Activated naive CD4-positive, alpha-beta T cell treated with anti-CD3 and anti-CD28 coated beads, Interleukin-2, amount 10 ng/mL, durations not matched to agents 7 days and 5 days (primary cell): ENCODE results near the gene VWF.

Experiments
- CTCF ChIA-PET: fragments of 350-600 bp; sonication (Branson Sonifier 250); formaldehyde crosslinking; loops from one replicate; lab custom pipeline; 2021; ENCODE audit warnings: antibody characterized with exemption; lab: Charles Lee
- DNase-seq: peaks from one replicate; pipeline ENCODE4 v3.0.0-alpha.2; 2020
- H3K27ac Mint-ChIP-seq: one replicate; pipeline ENCODE4 v1.8.0; 2021; ENCODE audit warnings: mild to moderate bottlenecking, moderate library complexity, mixed read lengths
- H3K27me3 Mint-ChIP-seq: one replicate; pipeline ENCODE4 v1.8.0; 2021; ENCODE audit warnings: mild to moderate bottlenecking, mixed read lengths
- H3K36me3 Mint-ChIP-seq: one replicate; pipeline ENCODE4 v1.8.0; 2021; ENCODE audit warnings: mixed read lengths
- H3K4me1 Mint-ChIP-seq: one replicate; pipeline ENCODE4 v1.8.0; 2021; ENCODE audit warnings: mixed read lengths
- H3K4me3 Mint-ChIP-seq: one replicate; pipeline ENCODE4 v1.8.0; 2021; ENCODE audit warnings: mild to moderate bottlenecking, moderate library complexity, mixed read lengths
- H3K9me3 Mint-ChIP-seq: one replicate; pipeline ENCODE4 v1.8.0; 2021; ENCODE audit warnings: mixed read lengths

VWF gene

GRCh38 chr12:6059221-6059620, 65.2 kb downstream of the VWF start:
- Mint-ChIP-seq H3K36me3 (no peaks in the 10 kb centered on the region), H3K9me3 (no peaks in the 10 kb centered on the region), H3K27me3 (peaks cover 55% of the 10 kb centered on the region), H3K4me1 (no peaks in the 10 kb centered on the region), H3K4me3 (no peak overlapping the region), H3K27ac (no peak overlapping the region)
- DNase-seq, result no peak
- CTCF ChIA-PET, result no interaction called here

- DNase-seq, result no peak
- no peak overlapping the region for H3K4me3 Mint-ChIP-seq
- CTCF ChIA-PET, result no interaction called here
- no peak overlapping the region for H3K27ac Mint-ChIP-seq
- H3K27me3 Mint-ChIP-seq, result peaks cover 55% of the 10 kb centered on the region
- H3K9me3 Mint-ChIP-seq, result no peaks in the 10 kb centered on the region
- H3K36me3 Mint-ChIP-seq, result no peaks in the 10 kb centered on the region
- H3K4me1 Mint-ChIP-seq, result no peaks in the 10 kb centered on the region
Observed at GRCh38 chr12:6058481-6059161, 65.8 kb downstream of the VWF start.

GRCh38 chr12:6057700-6058099, 66.8 kb downstream of the VWF start:
- peaks cover 48% of the 10 kb centered on the region for H3K27me3 Mint-ChIP-seq
- no peak overlapping the region for H3K27ac Mint-ChIP-seq

GRCh38 chr12:6056406-6057240, 67.8 kb downstream of the VWF start:
- CTCF ChIA-PET, result interaction anchor here (0.6 to 1.9 kb wide), 2 partner anchors 18 to 230 kb away, joined by 4 to 6 read pairs; no protein-coding TSS in a partner anchor
- no peak overlapping the region for H3K4me3 Mint-ChIP-seq
- H3K27me3 Mint-ChIP-seq, result peaks cover 48% of the 10 kb centered on the region
- H3K4me1 Mint-ChIP-seq, result no peaks in the 10 kb centered on the region
- no peak overlapping the region for H3K27ac Mint-ChIP-seq
- no peaks in the 10 kb centered on the region for H3K9me3 Mint-ChIP-seq
- no peak for DNase-seq
- no peaks in the 10 kb centered on the region for H3K36me3 Mint-ChIP-seq

More at GRCh38 chr12:6057700-6058099, 66.8 kb downstream of the VWF start:
- H3K4me1 Mint-ChIP-seq, result no peaks in the 10 kb centered on the region
- DNase-seq, result no peak
- no peak overlapping the region for H3K4me3 Mint-ChIP-seq
- H3K36me3 Mint-ChIP-seq, result no peaks in the 10 kb centered on the region
- H3K9me3 Mint-ChIP-seq, result no peaks in the 10 kb centered on the region
- CTCF ChIA-PET, result no interaction called here

- no peak for DNase-seq
- Mint-ChIP-seq H3K27ac (no peak overlapping the region), H3K4me3 (no peak overlapping the region), H3K36me3 (no peaks in the 10 kb centered on the region), H3K27me3 (peaks cover 47% of the 10 kb centered on the region), H3K4me1 (no peaks in the 10 kb centered on the region), H3K9me3 (no peaks in the 10 kb centered on the region)
- CTCF ChIA-PET, result interaction anchor here (1.5 to 2.0 kb wide), 3 partner anchors 16 to 231 kb away, joined by 5 to 9 read pairs (median 8); no protein-coding TSS in a partner anchor
Observed at GRCh38 chr12:6053541-6053940, 70.9 kb downstream of the VWF start.

- no peak for DNase-seq
- H3K9me3 Mint-ChIP-seq, result no peaks in the 10 kb centered on the region
- no peak overlapping the region for H3K27ac Mint-ChIP-seq
- CTCF ChIA-PET, result interaction anchor here (1.5 to 2.0 kb wide), 3 partner anchors 15 to 232 kb away, joined by 5 to 9 read pairs (median 8); no protein-coding TSS in a partner anchor
- no peaks in the 10 kb centered on the region for H3K4me1 Mint-ChIP-seq
- no peak overlapping the region for H3K4me3 Mint-ChIP-seq
- H3K36me3 Mint-ChIP-seq, result no peaks in the 10 kb centered on the region
- peaks cover 42% of the 10 kb centered on the region for H3K27me3 Mint-ChIP-seq
Observed at GRCh38 chr12:6052940-6053329, 71.5 kb downstream of the VWF start.

- no peaks in the 10 kb centered on the region for H3K4me1 Mint-ChIP-seq
- CTCF ChIA-PET, result interaction anchor here (1.5 to 1.7 kb wide), 3 partner anchors 14 to 232 kb away, joined by 7 to 9 read pairs (median 8); no protein-coding TSS in a partner anchor
- no peak overlapping the region for H3K4me3 Mint-ChIP-seq
Observed at GRCh38 chr12:6052206-6052939, 72.1 kb downstream of the VWF start.

GRCh38 chr12:6049992-6050391, 74.5 kb downstream of the VWF start:
- Mint-ChIP-seq H3K9me3 (no peaks in the 10 kb centered on the region), H3K27me3 (peaks cover 35% of the 10 kb centered on the region), H3K4me1 (no peaks in the 10 kb centered on the region), H3K27ac (no peak overlapping the region), H3K36me3 (no peaks in the 10 kb centered on the region), H3K4me3 (no peak overlapping the region)
- DNase-seq, result no peak
- CTCF ChIA-PET, result no interaction called here

More at GRCh38 chr12:6052206-6052939, 72.1 kb downstream of the VWF start:
- no peak for DNase-seq
- Mint-ChIP-seq H3K27me3 (peaks cover 37% of the 10 kb centered on the region), H3K9me3 (no peaks in the 10 kb centered on the region), H3K36me3 (no peaks in the 10 kb centered on the region), H3K27ac (no peak overlapping the region)

GRCh38 chr12:6049587-6049986, 74.9 kb downstream of the VWF start:
- Mint-ChIP-seq H3K27ac (no peak overlapping the region), H3K36me3 (no peaks in the 10 kb centered on the region), H3K27me3 (peaks cover 35% of the 10 kb centered on the region), H3K9me3 (no peaks in the 10 kb centered on the region), H3K4me1 (no peaks in the 10 kb centered on the region), H3K4me3 (no peak overlapping the region)
- CTCF ChIA-PET, result no interaction called here
- DNase-seq, result no peak

- Mint-ChIP-seq H3K9me3 (no peaks in the 10 kb centered on the region), H3K27ac (no peak overlapping the region), H3K4me1 (no peaks in the 10 kb centered on the region), H3K27me3 (peaks cover 31% of the 10 kb centered on the region), H3K4me3 (no peak overlapping the region), H3K36me3 (no peaks in the 10 kb centered on the region)
- no peak for DNase-seq
- CTCF ChIA-PET, result no interaction called here
Observed at GRCh38 chr12:6047249-6048237, 76.9 kb downstream of the VWF start.

- CTCF ChIA-PET, result no interaction called here
- no peaks in the 10 kb centered on the region for H3K9me3 Mint-ChIP-seq
- H3K4me1 Mint-ChIP-seq, result no peaks in the 10 kb centered on the region
- H3K27me3 Mint-ChIP-seq, result peaks cover 31% of the 10 kb centered on the region
- H3K4me3 Mint-ChIP-seq, result no peak overlapping the region
- no peak for DNase-seq
- H3K27ac Mint-ChIP-seq, result no peak overlapping the region
- H3K36me3 Mint-ChIP-seq, result no peaks in the 10 kb centered on the region
Observed at GRCh38 chr12:6046511-6047180, 77.8 kb downstream of the VWF start.

GRCh38 chr12:6045438-6045837, 79.0 kb downstream of the VWF start:
- H3K36me3 Mint-ChIP-seq, result no peaks in the 10 kb centered on the region
- no peaks in the 10 kb centered on the region for H3K4me1 Mint-ChIP-seq
- CTCF ChIA-PET, result no interaction called here
- no peak overlapping the region for H3K4me3 Mint-ChIP-seq
- H3K9me3 Mint-ChIP-seq, result no peaks in the 10 kb centered on the region
- no peak for DNase-seq
- H3K27ac Mint-ChIP-seq, result no peak overlapping the region
- peaks cover 30% of the 10 kb centered on the region for H3K27me3 Mint-ChIP-seq

GRCh38 chr12:6044082-6044481, 80.4 kb downstream of the VWF start:
- CTCF ChIA-PET, result interaction anchor here (1.2 kb wide), 1 partner anchor 56 kb away, joined by 6 read pairs; no protein-coding TSS in a partner anchor
- no peak for DNase-seq
- Mint-ChIP-seq H3K9me3 (no peaks in the 10 kb centered on the region), H3K4me1 (no peaks in the 10 kb centered on the region), H3K27ac (no peak overlapping the region), H3K4me3 (no peak overlapping the region), H3K36me3 (no peaks in the 10 kb centered on the region), H3K27me3 (peaks cover 19% of the 10 kb centered on the region)
